K562 (cell line): ENCODE results near the gene C1orf21.

Experiments
- GABPA ChIP-seq: fragments of 200-800 bp; sonication (Bioruptor generic); conservative IDR thresholded peaks from 2 replicates; pipeline ENCODE4 v1.6.1; 2016; ENCODE audit warnings: low read depth, missing genetic modification characterization, missing compliant biosample characterization
- ZNF146 ChIP-seq: IDR thresholded peaks from one replicate; pipeline ENCODE4 v1.6.1; 2018; ENCODE audit warnings: missing compliant biosample characterization; ENCODE audit not compliant: unreplicated experiment
- TF ChIP-seq, protein P1 (sequence below), 3 experiments: IDR thresholded peaks in 2 of 3; conservative IDR thresholded peaks in 1 of 3; 2 replicates each; pipeline ENCODE4 v1.5.1; 2011 to 2012; ENCODE audit warnings: low read length in 3 of 3, mild to moderate bottlenecking in 3 of 3, control low read depth in 2 of 3, improper control_type of control experiment in 1 of 3, inconsistent platforms in 1 of 3, low read depth in 1 of 3, mixed read lengths in 1 of 3, moderate library complexity in 1 of 3; ENCODE audit not compliant: insufficient read depth in 2 of 3
- TF ChIP-seq, protein P2 (sequence below): fragments of 250-450 bp; sonication (Bioruptor Pico); IDR thresholded peaks from 2 replicates; pipeline ENCODE4 v1.4.0; 2020; ENCODE audit warnings: mild to moderate bottlenecking, moderate library complexity

- TF ChIP-seq ZNF146 (CRISPR knock-in tag): no peak
- TF ChIP-seq, protein P1, sequence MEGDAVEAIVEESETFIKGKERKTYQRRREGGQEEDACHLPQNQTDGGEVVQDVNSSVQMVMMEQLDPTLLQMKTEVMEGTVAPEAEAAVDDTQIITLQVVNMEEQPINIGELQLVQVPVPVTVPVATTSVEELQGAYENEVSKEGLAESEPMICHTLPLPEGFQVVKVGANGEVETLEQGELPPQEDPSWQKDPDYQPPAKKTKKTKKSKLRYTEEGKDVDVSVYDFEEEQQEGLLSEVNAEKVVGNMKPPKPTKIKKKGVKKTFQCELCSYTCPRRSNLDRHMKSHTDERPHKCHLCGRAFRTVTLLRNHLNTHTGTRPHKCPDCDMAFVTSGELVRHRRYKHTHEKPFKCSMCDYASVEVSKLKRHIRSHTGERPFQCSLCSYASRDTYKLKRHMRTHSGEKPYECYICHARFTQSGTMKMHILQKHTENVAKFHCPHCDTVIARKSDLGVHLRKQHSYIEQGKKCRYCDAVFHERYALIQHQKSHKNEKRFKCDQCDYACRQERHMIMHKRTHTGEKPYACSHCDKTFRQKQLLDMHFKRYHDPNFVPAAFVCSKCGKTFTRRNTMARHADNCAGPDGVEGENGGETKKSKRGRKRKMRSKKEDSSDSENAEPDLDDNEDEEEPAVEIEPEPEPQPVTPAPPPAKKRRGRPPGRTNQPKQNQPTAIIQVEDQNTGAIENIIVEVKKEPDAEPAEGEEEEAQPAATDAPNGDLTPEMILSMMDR (IDR thresholded peaks at IDR 0.05 in 2 of 3, conservative IDR thresholded peaks at IDR 0.05 in 1 of 3; ENCODE audit: insufficient read depth in 2 of 3, low read depth in 1 of 3, low read length in 3 of 3): no peak
- no peak for TF ChIP-seq GABPA (tag)
- TF ChIP-seq, protein P2, sequence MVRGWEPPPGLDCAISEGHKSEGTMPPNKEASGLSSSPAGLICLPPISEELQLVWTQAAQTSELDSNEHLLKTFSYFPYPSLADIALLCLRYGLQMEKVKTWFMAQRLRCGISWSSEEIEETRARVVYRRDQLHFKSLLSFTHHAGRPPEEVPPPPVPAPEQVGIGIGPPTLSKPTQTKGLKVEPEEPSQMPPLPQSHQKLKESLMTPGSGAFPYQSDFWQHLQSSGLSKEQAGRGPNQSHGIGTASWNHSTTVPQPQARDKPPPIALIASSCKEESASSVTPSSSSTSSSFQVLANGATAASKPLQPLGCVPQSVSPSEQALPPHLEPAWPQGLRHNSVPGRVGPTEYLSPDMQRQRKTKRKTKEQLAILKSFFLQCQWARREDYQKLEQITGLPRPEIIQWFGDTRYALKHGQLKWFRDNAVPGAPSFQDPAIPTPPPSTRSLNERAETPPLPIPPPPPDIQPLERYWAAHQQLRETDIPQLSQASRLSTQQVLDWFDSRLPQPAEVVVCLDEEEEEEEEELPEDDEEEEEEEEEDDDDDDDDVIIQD (CRISPR knock-in tag): no peak
Observed at GRCh38 chr1:184620469-184620868, 233.6 kb downstream of the C1orf21 start.
